HL-60 (cell line): ENCODE results near the gene GET4.

Experiments
- DNase-seq, 2 experiments: peaks; one replicate each; pipeline ENCODE4 v3.0.0-alpha.2; 2010 to 2020; ENCODE audit warnings: low read depth in 1 of 2, low spot score in 1 of 2
- H3K27ac ChIP-seq: fragments of 250-450 bp; sonication (Bioruptor Pico); replicated peaks from 2 replicates; pipeline ENCODE4 v1.5.1; 2020; ENCODE audit warnings: mild to moderate bottlenecking, moderate library complexity
- H3K27me3 ChIP-seq: fragments of 250-450 bp; sonication (Bioruptor Pico); 2 replicates; pipeline ENCODE4 v1.5.1; 2021; ENCODE audit warnings: mild to moderate bottlenecking, moderate library complexity; ENCODE audit not compliant: insufficient read depth, poor library complexity, severe bottlenecking
- H3K4me3 ChIP-seq: replicated peaks from 2 replicates; pipeline ENCODE4 v1.5.1; 2011; ENCODE audit warnings: mild to moderate bottlenecking, control low read depth, low read length; ENCODE audit not compliant: insufficient read depth
- GABPA ChIP-seq: IDR thresholded peaks from 2 replicates; pipeline ENCODE4 v1.6.1; 2012; ENCODE audit warnings: low read depth
- POLR2AphosphoS5 ChIP-seq: IDR thresholded peaks from 2 replicates; pipeline ENCODE4 v1.6.1; 2012; ENCODE audit warnings: low read depth
- SPI1 ChIP-seq: IDR thresholded peaks from 2 replicates; pipeline ENCODE4 v1.6.1; 2012; ENCODE audit warnings: low read depth, mild to moderate bottlenecking, borderline replicate concordance
- TF ChIP-seq, protein P1 (sequence below): IDR thresholded peaks from 2 replicates; pipeline ENCODE4 v1.6.1; 2012; ENCODE audit warnings: low read depth; ENCODE audit not compliant: insufficient replicate concordance
- TF ChIP-seq, protein P2 (sequence below): IDR thresholded peaks from one replicate; pipeline ENCODE4 v1.5.1; 2011; ENCODE audit warnings: low read length, control low read depth, inconsistent platforms; ENCODE audit not compliant: insufficient read depth

The GET4 gene

DNA sequence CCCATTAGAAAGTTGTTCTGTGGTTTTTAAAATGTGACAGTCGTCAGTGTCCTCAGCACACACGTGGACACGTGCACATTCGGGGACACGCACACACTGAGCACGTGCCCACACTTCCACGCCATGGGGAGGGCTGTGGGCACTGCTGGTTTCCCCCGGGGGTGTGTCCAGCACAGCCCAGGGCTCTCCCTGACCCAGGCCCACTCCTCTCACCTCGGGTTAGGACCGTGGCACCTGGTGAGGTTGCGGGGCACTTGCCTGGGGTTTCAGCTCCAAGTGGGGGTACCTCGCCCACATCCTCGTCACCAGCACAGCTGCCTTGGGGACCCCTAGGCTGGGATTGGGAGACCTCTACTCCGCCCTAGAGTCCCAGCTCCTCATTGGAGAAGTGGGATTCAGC is 20.7 kb downstream of the GET4 start:
- H3K27ac ChIP-seq, result no peak overlapping the region
- H3K27me3 ChIP-seq, result no peaks in the 10 kb centered on the region
- TF ChIP-seq SPI1, result no peak
- TF ChIP-seq GABPA, result no peak
- TF ChIP-seq POLR2AphosphoS5, result no peak
- TF ChIP-seq, protein P1, sequence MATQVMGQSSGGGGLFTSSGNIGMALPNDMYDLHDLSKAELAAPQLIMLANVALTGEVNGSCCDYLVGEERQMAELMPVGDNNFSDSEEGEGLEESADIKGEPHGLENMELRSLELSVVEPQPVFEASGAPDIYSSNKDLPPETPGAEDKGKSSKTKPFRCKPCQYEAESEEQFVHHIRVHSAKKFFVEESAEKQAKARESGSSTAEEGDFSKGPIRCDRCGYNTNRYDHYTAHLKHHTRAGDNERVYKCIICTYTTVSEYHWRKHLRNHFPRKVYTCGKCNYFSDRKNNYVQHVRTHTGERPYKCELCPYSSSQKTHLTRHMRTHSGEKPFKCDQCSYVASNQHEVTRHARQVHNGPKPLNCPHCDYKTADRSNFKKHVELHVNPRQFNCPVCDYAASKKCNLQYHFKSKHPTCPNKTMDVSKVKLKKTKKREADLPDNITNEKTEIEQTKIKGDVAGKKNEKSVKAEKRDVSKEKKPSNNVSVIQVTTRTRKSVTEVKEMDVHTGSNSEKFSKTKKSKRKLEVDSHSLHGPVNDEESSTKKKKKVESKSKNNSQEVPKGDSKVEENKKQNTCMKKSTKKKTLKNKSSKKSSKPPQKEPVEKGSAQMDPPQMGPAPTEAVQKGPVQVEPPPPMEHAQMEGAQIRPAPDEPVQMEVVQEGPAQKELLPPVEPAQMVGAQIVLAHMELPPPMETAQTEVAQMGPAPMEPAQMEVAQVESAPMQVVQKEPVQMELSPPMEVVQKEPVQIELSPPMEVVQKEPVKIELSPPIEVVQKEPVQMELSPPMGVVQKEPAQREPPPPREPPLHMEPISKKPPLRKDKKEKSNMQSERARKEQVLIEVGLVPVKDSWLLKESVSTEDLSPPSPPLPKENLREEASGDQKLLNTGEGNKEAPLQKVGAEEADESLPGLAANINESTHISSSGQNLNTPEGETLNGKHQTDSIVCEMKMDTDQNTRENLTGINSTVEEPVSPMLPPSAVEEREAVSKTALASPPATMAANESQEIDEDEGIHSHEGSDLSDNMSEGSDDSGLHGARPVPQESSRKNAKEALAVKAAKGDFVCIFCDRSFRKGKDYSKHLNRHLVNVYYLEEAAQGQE, result no peak
- TF ChIP-seq, protein P2, sequence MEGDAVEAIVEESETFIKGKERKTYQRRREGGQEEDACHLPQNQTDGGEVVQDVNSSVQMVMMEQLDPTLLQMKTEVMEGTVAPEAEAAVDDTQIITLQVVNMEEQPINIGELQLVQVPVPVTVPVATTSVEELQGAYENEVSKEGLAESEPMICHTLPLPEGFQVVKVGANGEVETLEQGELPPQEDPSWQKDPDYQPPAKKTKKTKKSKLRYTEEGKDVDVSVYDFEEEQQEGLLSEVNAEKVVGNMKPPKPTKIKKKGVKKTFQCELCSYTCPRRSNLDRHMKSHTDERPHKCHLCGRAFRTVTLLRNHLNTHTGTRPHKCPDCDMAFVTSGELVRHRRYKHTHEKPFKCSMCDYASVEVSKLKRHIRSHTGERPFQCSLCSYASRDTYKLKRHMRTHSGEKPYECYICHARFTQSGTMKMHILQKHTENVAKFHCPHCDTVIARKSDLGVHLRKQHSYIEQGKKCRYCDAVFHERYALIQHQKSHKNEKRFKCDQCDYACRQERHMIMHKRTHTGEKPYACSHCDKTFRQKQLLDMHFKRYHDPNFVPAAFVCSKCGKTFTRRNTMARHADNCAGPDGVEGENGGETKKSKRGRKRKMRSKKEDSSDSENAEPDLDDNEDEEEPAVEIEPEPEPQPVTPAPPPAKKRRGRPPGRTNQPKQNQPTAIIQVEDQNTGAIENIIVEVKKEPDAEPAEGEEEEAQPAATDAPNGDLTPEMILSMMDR, result no peak
- H3K4me3 ChIP-seq, result no peak overlapping the region
- DNase-seq, result no peak

DNA sequence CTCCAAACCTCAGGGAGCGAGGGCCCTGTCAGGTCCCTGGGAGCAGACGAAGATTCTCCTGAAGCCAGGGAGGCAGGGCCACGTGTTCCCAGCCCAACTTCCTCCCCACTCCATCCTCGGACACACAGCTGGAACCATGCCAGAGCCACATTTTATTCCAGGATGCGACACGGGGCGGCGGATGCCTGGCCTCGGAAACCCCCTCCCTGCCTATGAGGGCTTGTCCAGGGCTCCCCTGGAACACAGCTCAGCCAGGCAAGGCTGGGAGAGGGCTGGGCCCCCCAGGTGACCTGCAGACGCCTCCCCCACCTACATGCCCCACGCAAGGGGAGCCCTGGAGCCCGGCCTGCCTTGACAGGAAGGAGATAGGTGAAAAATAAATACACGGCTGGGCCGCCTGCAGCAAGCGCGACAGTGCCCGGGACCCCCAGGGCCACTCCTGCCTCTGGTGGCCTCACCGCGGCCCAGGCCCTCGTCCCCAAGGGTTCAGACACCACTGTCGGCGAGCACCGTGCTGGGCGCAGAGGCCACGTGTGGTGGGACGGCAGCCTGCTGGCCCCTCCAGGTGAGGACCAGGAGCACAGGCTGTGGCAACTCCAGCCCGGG is 21.5 kb downstream of the GET4 start:
- Histone ChIP-seq H3K27me3 (no peaks in the 10 kb centered on the region), H3K27ac (no peak overlapping the region), H3K4me3 (no peak overlapping the region)
- TF ChIP-seq, protein P2, result no peak
- peak; percentile 55 for TF ChIP-seq POLR2AphosphoS5
- DNase-seq, result no peak

DNA sequence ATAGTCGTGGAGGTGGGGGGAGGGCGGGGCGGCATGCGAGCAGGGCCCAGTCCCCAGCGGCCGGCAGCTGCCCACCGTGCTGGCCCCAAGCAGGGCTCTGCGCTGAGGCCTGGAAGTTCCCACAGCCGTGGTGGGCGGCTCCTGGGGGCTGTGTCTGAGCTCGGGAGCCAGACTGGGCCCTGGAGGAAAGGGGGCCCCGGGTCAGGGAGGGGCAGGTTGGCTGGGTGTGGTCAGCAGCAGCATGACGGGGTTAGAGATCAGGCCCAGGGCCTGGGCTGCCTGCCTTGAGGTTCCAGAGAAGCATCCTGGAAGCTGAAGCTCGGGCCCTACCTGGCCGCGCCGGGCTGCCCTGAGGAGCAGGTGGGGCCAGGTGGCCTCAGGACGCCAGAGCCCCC is 22.1 kb downstream of the GET4 start:
- no peak for TF ChIP-seq SPI1
- TF ChIP-seq POLR2AphosphoS5, result no peak; the same call in 1 of the 2 replicates
- TF ChIP-seq, protein P1, result no peak
- TF ChIP-seq, protein P2, result no peak
- no peak for TF ChIP-seq GABPA
- DNase-seq, result no peak
- no peak overlapping the region for H3K4me3 ChIP-seq
- H3K27me3 ChIP-seq, result no peaks in the 10 kb centered on the region
- no peak overlapping the region for H3K27ac ChIP-seq
